NT2/D1 (cell line): ENCODE results near the gene MBP.

ENCODE experiments used
- SUZ12 ChIP-seq: IDR thresholded peaks from 2 replicates; pipeline ENCODE4 v1.6.1; 2011; ENCODE audit not compliant: insufficient read length, insufficient read depth; ENCODE audit errors: extremely low read depth
- YY1 ChIP-seq: IDR thresholded peaks from 2 replicates; pipeline ENCODE4 v1.6.1; 2011; ENCODE audit not compliant: insufficient read length, insufficient read depth
- ZNF274 ChIP-seq: IDR thresholded peaks from 2 replicates; pipeline ENCODE4 v1.6.1; 2011; ENCODE audit warnings: mild to moderate bottlenecking, low read depth, low read length

DNA sequence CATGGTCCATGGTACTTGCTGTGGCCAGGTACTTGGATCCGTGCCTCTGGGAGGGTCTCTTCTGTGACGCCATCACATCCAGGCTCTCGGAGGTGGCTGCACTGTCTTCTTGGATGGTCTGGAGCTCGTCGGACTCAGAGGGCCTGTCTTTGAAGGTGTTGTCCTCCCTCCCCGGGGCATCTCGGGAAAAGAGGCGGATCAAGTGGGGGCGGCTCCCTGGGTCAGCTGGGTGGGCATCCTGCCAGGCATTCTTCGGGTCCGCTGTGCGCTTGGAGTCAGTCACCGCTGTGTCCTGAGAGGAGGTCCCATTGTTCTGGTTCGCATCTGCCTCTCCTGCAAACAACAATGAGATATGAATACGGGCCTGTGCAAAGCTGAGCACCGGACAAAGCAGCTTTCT is 115.6 kb downstream of the MBP start:
- TF ChIP-seq SUZ12, result no peak
- TF ChIP-seq YY1, result no peak
- TF ChIP-seq ZNF274, result no peak
